PC-9 (cell line): ENCODE results near the gene MIGA2.

Experiments
- EZH2 ChIP-seq: fragments of 200-600 bp; sonication (generic); IDR thresholded peaks from 2 replicates; pipeline ENCODE4 v1.8.0; 2017; ENCODE audit warnings: antibody characterized with exemption, low read depth
- TF ChIP-seq, protein P1 (sequence below): fragments of 200-600 bp; sonication (generic); conservative IDR thresholded peaks from 2 replicates; pipeline ENCODE4 v1.6.1; 2017; ENCODE audit warnings: mixed run types, antibody characterized with exemption, mild to moderate bottlenecking, moderate library complexity

DNA sequence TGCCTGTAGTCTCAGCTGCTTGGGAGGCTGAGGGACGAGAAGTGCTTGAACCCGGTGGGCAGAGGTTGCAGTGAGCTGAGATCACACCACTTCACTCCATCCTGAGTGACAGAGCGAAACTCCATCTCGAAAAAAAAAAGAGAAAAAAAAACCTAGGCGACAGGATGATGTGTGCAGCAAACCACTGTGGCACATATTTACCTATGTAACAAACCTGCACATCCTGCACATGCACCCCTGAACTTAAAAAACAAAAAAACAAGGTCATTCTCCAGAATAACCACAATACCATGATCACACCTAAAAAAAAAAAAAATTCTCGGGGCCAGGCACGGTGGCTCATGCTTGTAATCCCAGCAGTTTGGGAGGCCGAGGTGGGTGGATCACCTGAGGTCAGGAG is 37.0 kb downstream of the MIGA2 start:
- TF ChIP-seq EZH2: no peak
- TF ChIP-seq, protein P1, sequence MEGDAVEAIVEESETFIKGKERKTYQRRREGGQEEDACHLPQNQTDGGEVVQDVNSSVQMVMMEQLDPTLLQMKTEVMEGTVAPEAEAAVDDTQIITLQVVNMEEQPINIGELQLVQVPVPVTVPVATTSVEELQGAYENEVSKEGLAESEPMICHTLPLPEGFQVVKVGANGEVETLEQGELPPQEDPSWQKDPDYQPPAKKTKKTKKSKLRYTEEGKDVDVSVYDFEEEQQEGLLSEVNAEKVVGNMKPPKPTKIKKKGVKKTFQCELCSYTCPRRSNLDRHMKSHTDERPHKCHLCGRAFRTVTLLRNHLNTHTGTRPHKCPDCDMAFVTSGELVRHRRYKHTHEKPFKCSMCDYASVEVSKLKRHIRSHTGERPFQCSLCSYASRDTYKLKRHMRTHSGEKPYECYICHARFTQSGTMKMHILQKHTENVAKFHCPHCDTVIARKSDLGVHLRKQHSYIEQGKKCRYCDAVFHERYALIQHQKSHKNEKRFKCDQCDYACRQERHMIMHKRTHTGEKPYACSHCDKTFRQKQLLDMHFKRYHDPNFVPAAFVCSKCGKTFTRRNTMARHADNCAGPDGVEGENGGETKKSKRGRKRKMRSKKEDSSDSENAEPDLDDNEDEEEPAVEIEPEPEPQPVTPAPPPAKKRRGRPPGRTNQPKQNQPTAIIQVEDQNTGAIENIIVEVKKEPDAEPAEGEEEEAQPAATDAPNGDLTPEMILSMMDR: no peak
